ENCODE results near the gene USP51. TPM values are rescaled to one million over a fixed set of nuclear protein-coding genes. Genes with fewer than 3 reads are reported as not detected.
"Not testable (repeated sequence)": the region's sequence is repeated elsewhere in the genome, so short reads cannot be mapped to it uniquely, and the experiment has no call there.

The USP51 gene
- total and polyA plus RNA-seq, 4 donors, result 0.70 to 10.2 (median 2.9) TPM

- not testable (repeated sequence) for H3K4me1 ChIP-seq (ENCODE audit: control insufficient read depth in 5 of 5, insufficient read depth in 5 of 5, low read length in 5 of 5); H3K27me3 ChIP-seq (ENCODE audit: control insufficient read depth in 3 of 3, insufficient read depth in 3 of 3, low read length in 2 of 3); DNase-seq; H3K27ac ChIP-seq (ENCODE audit: low read depth in 1 of 2, low read length in 1 of 2); H3K9ac ChIP-seq (ENCODE audit: insufficient read depth in 1 of 2, low read length in 2 of 2); H3K4me3 ChIP-seq; H3K9me3 ChIP-seq (ENCODE audit: control insufficient read depth in 4 of 4, insufficient read depth in 3 of 4, low read length in 3 of 4); H3K36me3 ChIP-seq (ENCODE audit: control insufficient read depth in 4 of 4, insufficient read depth in 4 of 4, low read length in 4 of 4)
- ATAC-seq (ENCODE audit: insufficient read depth, low FRiP score), result peak; percentile 54
- WGBS, 2 donors, result no CpG with 5 or more reads among the region's 5 CpGs
Observed at GRCh38 chrX:55459426-55459825, 30.2 kb downstream of the USP51 start.

GRCh38 chrX:55455708-55456107 lies 33.9 kb downstream of the USP51 start:
- H3K27ac ChIP-seq (ENCODE audit: low read depth in 1 of 2, low read length in 1 of 2); H3K9ac ChIP-seq (ENCODE audit: insufficient read depth in 1 of 2, low read length in 2 of 2); H3K36me3 ChIP-seq (ENCODE audit: control insufficient read depth in 4 of 4, insufficient read depth in 4 of 4, low read length in 4 of 4); H3K27me3 ChIP-seq (ENCODE audit: control insufficient read depth in 3 of 3, insufficient read depth in 3 of 3, low read length in 2 of 3); H3K4me3 ChIP-seq; ATAC-seq (ENCODE audit: insufficient read depth, low FRiP score); H3K4me1 ChIP-seq (ENCODE audit: control insufficient read depth in 5 of 5, insufficient read depth in 5 of 5, low read length in 5 of 5); DNase-seq; H3K9me3 ChIP-seq (ENCODE audit: control insufficient read depth in 4 of 4, insufficient read depth in 3 of 4, low read length in 3 of 4): not testable (repeated sequence)
- no CpG with 5 or more reads among the region's 6 CpGs for WGBS, 2 donors

GRCh38 chrX:55452833-55453124 lies 36.9 kb downstream of the USP51 start:
- ATAC-seq (ENCODE audit: insufficient read depth, low FRiP score) (no peak), DNase-seq (no peak)
- peaks cover 0 to 2% (median 0%) of the 10 kb centered on the region in 4 donors for H3K9me3 ChIP-seq (ENCODE audit: control insufficient read depth in 4 of 4, insufficient read depth in 3 of 4, low read length in 3 of 4)

GRCh38 chrX:55451990-55452832 lies 37.4 kb downstream of the USP51 start, which contains the start of gene MAGEH1:
Gene MAGEH1, plus strand, starts transcription at chrX:55452127. Its CDS starts 248 bp downstream, at chrX:55452375.
- ATAC-seq (ENCODE audit: insufficient read depth, low FRiP score) (peak; percentile 87), DNase-seq (peak; percentile 91 to 95 (median 92))
- peaks cover 0 to 5% (median 0%) of the 10 kb centered on the region in 5 donors for H3K4me1 ChIP-seq (ENCODE audit: control insufficient read depth in 5 of 5, insufficient read depth in 5 of 5, low read length in 5 of 5)
- peaks cover 0 to 2% (median 0%) of the 10 kb centered on the region in 4 donors for H3K9me3 ChIP-seq (ENCODE audit: control insufficient read depth in 4 of 4, insufficient read depth in 3 of 4, low read length in 3 of 4)
- no peaks in the 10 kb centered on the region for H3K27me3 ChIP-seq (ENCODE audit: control insufficient read depth in 3 of 3, insufficient read depth in 3 of 3, low read length in 2 of 3)
- 0 to 33% methylated on average over 42 to 43 of the region's 43 CpGs for WGBS, 2 donors
- TF ChIP-seq CTCF (IDR thresholded peaks at IDR 0.05; ENCODE audit: control extremely low read depth, extremely low read depth), result no peak
- peak within 1 kb of the TSS; percentile 41 to 65 for H3K9ac ChIP-seq (ENCODE audit: insufficient read depth in 1 of 2, low read length in 2 of 2)
- H3K36me3 ChIP-seq (ENCODE audit: control insufficient read depth in 4 of 4, insufficient read depth in 4 of 4, low read length in 4 of 4), result no peaks in the 10 kb centered on the region
- peak within 1 kb of the TSS; percentile 61 for H3K4me3 ChIP-seq
- H3K27ac ChIP-seq (ENCODE audit: low read depth in 1 of 2, low read length in 1 of 2), result peak within 1 kb of the TSS; percentile 88 to 92

More at GRCh38 chrX:55452833-55453124, 36.9 kb downstream of the USP51 start:
- peak overlapping the region in 1 of 2 donors; percentile 88 for H3K27ac ChIP-seq (ENCODE audit: low read depth in 1 of 2, low read length in 1 of 2)
- H3K9ac ChIP-seq (ENCODE audit: insufficient read depth in 1 of 2, low read length in 2 of 2), result peak overlapping the region; percentile 41 to 65
- H3K4me1 ChIP-seq (ENCODE audit: control insufficient read depth in 5 of 5, insufficient read depth in 5 of 5, low read length in 5 of 5), result peaks cover 0 to 5% (median 0%) of the 10 kb centered on the region in 5 donors
- peak overlapping the region; percentile 61 for H3K4me3 ChIP-seq
- WGBS, 2 donors, result 0 to 38% methylated on average over 9 of the region's 9 CpGs
- H3K36me3 ChIP-seq (ENCODE audit: control insufficient read depth in 4 of 4, insufficient read depth in 4 of 4, low read length in 4 of 4), result no peaks in the 10 kb centered on the region
- no peak for TF ChIP-seq CTCF (IDR thresholded peaks at IDR 0.05; ENCODE audit: control extremely low read depth, extremely low read depth)
- no peaks in the 10 kb centered on the region for H3K27me3 ChIP-seq (ENCODE audit: control insufficient read depth in 3 of 3, insufficient read depth in 3 of 3, low read length in 2 of 3)
